Neural cell (in vitro differentiated cells): Measurements from ENCODE around the gene IL17RC.

Experiments used
- CTCF ChIP-seq: fragments of 450-650 bp; IDR thresholded peaks from 2 replicates; pipeline ENCODE4 v1.5.1; 2014; ENCODE audit warnings: antibody characterized with exemption, mild to moderate bottlenecking, moderate library complexity; ENCODE audit not compliant: poor library complexity, severe bottlenecking
- EP300 ChIP-seq: fragments of 450-650 bp; conservative IDR thresholded peaks from 2 replicates; pipeline ENCODE4 v1.6.1; 2014; ENCODE audit warnings: antibody characterized with exemption, mild to moderate bottlenecking, moderate library complexity; ENCODE audit not compliant: poor library complexity, severe bottlenecking
- POLR2AphosphoS5 ChIP-seq: IDR thresholded peaks from 2 replicates; pipeline ENCODE4 v1.6.1; 2012
- RAD21 ChIP-seq: fragments of 450-650 bp; conservative IDR thresholded peaks from 2 replicates; pipeline ENCODE4 v1.6.1; 2014; ENCODE audit warnings: antibody characterized with exemption, mild to moderate bottlenecking, moderate library complexity
- SMC3 ChIP-seq: fragments of 450-650 bp; conservative IDR thresholded peaks from 2 replicates; pipeline ENCODE4 v1.6.1; 2014; ENCODE audit warnings: antibody characterized with exemption, mild to moderate bottlenecking, moderate library complexity; ENCODE audit not compliant: poor library complexity
- TAF1 ChIP-seq: IDR thresholded peaks from 2 replicates; pipeline ENCODE4 v1.6.1; 2012; ENCODE audit warnings: low read depth

- TF ChIP-seq RAD21, result no peak
- TF ChIP-seq EP300, result no peak
- no peak for TF ChIP-seq POLR2AphosphoS5
- no peak for TF ChIP-seq CTCF
- TF ChIP-seq SMC3, result no peak
- no peak for TF ChIP-seq TAF1
These were observed 19.1 kb downstream of the IL17RC start for GRCh38 chr3:9935966-9936510.
